HG03139 (cell line): ENCODE results near the gene CAMK2B.

Experiments
- ATAC-seq: cut with Tn5 transposase; IDR thresholded peaks from one replicate; pipeline ENCODE4 v1.9.1; 2021; ENCODE audit not compliant: unreplicated experiment

The CAMK2B gene

GRCh38 chr7:44275957-44276570, 49.3 kb downstream of the CAMK2B start:
- no peak for ATAC-seq

GRCh38 chr7:44275146-44275545, 50.2 kb downstream of the CAMK2B start:
- no peak for ATAC-seq

GRCh38 chr7:44274623-44274975, 50.8 kb downstream of the CAMK2B start:
- ATAC-seq = no peak

- no peak for ATAC-seq
Measured at GRCh38 chr7:44273681-44274622, 51.4 kb downstream of the CAMK2B start.

- no peak for ATAC-seq
Measured at GRCh38 chr7:44272981-44273380, 52.4 kb downstream of the CAMK2B start.

GRCh38 chr7:44272456-44272855, 52.9 kb downstream of the CAMK2B start:
- no peak for ATAC-seq

- no peak for ATAC-seq
Measured at GRCh38 chr7:44269943-44270493, 55.4 kb downstream of the CAMK2B start.

- no peak for ATAC-seq
Measured at GRCh38 chr7:44269417-44269816, 56.0 kb downstream of the CAMK2B start.

- ATAC-seq = no peak
Measured at GRCh38 chr7:44268671-44269070, 56.7 kb downstream of the CAMK2B start.

GRCh38 chr7:44267719-44268421, 57.5 kb downstream of the CAMK2B start:
- ATAC-seq = no peak

GRCh38 chr7:44267178-44267577, 58.2 kb downstream of the CAMK2B start:
- ATAC-seq = no peak

GRCh38 chr7:44266526-44266925, 58.9 kb downstream of the CAMK2B start:
- ATAC-seq = no peak

GRCh38 chr7:44265728-44266127, 59.7 kb downstream of the CAMK2B start:
- ATAC-seq = no peak

GRCh38 chr7:44264221-44264931, 61.0 kb downstream of the CAMK2B start:
- ATAC-seq = no peak

- ATAC-seq = no peak
Measured at GRCh38 chr7:44263326-44264082, 61.9 kb downstream of the CAMK2B start.

GRCh38 chr7:44262031-44262430, 63.4 kb downstream of the CAMK2B start:
- ATAC-seq = no peak

GRCh38 chr7:44261240-44261639, 64.2 kb downstream of the CAMK2B start:
- no peak for ATAC-seq

GRCh38 chr7:44259547-44260457, 65.6 kb downstream of the CAMK2B start:
- no peak for ATAC-seq
